SK-N-MC (cell line): Measurements from ENCODE around the gene SOX10.

ENCODE experiments used
- EZH2 ChIP-seq: fragments of 200-600 bp; sonication (generic); IDR thresholded peaks from one replicate; pipeline ENCODE4 v1.6.1; 2017; ENCODE audit warnings: antibody characterized with exemption
- POLR2AphosphoS5 ChIP-seq: IDR thresholded peaks from 2 replicates; pipeline ENCODE4 v1.6.1; 2012; ENCODE audit warnings: mild to moderate bottlenecking, low read depth, low read length, borderline replicate concordance

- TF ChIP-seq EZH2 (no peak), POLR2AphosphoS5 (no peak)
These were observed 58.6 kb downstream of the SOX10 start for GRCh38 chr22:37925767-37926166.
